Fibroblast of pulmonary artery (primary cell): Measurements from ENCODE around the gene ANAPC15.

ENCODE experiments used
- DNase-seq: peaks from one replicate; pipeline ENCODE4 v3.0.0-alpha.2; 2010; ENCODE audit warnings: low read depth
- H3K4me3 ChIP-seq: replicated peaks from 2 replicates; pipeline ENCODE4 v1.5.1; 2011; ENCODE audit warnings: low read depth, mild to moderate bottlenecking, control low read depth, low read length, moderate library complexity
- TF ChIP-seq, protein P1 (sequence below): IDR thresholded peaks from 2 replicates; pipeline ENCODE4 v1.5.1; 2011; ENCODE audit warnings: mild to moderate bottlenecking, control low read depth, low read length, inconsistent platforms; ENCODE audit errors: missing control alignments

The ANAPC15 gene

DNA sequence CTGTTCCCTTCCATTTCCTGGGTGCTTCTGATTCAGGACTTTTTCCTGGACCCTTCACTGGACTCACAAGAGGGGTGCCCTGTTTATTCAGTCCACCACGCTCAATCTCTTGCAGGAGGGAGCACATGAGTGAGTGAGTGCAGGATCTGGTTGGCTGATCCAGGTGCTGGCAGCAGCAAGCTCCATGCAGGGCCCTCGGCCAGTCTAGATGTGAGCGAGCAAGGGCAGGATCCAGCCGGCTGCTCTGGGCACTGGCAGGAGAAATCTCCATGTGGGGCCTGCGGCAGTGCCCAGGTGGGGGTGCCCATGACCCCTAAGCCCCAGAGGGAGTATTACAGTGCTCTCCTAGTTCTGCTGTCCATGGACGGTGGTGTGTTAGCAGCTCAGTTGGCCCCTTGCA is 11.6 kb upstream of the ANAPC15 start:
- DNase-seq = no peak
- TF ChIP-seq, protein P1, sequence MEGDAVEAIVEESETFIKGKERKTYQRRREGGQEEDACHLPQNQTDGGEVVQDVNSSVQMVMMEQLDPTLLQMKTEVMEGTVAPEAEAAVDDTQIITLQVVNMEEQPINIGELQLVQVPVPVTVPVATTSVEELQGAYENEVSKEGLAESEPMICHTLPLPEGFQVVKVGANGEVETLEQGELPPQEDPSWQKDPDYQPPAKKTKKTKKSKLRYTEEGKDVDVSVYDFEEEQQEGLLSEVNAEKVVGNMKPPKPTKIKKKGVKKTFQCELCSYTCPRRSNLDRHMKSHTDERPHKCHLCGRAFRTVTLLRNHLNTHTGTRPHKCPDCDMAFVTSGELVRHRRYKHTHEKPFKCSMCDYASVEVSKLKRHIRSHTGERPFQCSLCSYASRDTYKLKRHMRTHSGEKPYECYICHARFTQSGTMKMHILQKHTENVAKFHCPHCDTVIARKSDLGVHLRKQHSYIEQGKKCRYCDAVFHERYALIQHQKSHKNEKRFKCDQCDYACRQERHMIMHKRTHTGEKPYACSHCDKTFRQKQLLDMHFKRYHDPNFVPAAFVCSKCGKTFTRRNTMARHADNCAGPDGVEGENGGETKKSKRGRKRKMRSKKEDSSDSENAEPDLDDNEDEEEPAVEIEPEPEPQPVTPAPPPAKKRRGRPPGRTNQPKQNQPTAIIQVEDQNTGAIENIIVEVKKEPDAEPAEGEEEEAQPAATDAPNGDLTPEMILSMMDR = no peak
- H3K4me3 ChIP-seq = no peak overlapping the region

DNA sequence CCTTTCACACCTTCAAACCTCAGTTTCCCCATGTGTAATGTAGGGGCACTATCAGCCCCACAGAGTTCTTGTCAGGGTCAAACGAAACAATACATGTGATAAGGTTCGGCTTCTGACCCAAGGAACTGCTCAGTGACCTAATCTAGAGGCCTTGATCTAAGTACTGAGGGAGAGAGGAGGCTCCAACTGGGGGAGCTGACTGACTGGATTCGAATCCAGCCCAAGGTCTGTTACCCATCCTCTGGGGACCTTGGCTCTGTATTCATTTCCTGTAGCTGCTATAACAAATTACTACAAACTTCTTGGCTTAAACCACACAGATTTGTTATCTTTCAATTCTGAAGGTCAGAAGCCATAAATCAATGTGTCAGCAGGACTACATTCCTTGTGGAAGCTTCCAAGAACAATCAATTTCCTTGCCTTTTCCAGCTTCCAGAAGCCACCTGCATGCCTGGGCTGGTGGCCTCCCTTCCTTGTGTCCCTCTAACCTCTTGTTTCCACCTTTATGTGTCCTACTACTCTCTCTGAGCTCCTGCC is 10.7 kb upstream of the ANAPC15 start:
- no peak overlapping the region for H3K4me3 ChIP-seq
- DNase-seq = no peak
- TF ChIP-seq, protein P1 = no peak

GRCh38 chr11:72122607-72123006 is 10.1 kb upstream of the ANAPC15 start:
- no peak for DNase-seq
- H3K4me3 ChIP-seq = no peak overlapping the region
- TF ChIP-seq, protein P1 = no peak

DNA sequence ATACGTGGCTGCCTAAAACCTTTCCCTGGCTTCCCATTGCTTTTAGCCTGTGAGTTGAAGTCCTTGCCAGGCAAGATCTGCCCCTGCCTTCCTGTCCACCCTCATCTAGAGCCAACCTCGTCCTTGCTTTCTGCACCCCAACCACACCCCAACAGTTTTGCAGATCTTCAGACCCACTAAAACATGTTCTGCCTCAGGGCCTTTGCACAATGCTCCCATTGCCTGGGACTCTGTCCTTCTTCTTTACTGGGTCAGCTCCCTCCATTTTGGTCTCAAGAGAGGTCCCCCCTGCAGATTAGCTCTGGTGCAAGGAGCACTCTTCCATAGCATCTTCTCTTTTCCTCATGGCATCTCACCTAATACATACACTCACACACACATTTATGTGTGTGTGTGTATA is 8.4 kb upstream of the ANAPC15 start:
- TF ChIP-seq, protein P1 = no peak
- DNase-seq = no peak
- no peak overlapping the region for H3K4me3 ChIP-seq

GRCh38 chr11:72119198-72119597 is 6.7 kb upstream of the ANAPC15 start:
- H3K4me3 ChIP-seq = no peak overlapping the region
- TF ChIP-seq, protein P1 = no peak
- no peak for DNase-seq

- no peak for DNase-seq
- no peak overlapping the region for H3K4me3 ChIP-seq
- TF ChIP-seq, protein P1 = no peak
Observed at GRCh38 chr11:72116019-72116755, 3.7 kb upstream of the ANAPC15 start.

DNA sequence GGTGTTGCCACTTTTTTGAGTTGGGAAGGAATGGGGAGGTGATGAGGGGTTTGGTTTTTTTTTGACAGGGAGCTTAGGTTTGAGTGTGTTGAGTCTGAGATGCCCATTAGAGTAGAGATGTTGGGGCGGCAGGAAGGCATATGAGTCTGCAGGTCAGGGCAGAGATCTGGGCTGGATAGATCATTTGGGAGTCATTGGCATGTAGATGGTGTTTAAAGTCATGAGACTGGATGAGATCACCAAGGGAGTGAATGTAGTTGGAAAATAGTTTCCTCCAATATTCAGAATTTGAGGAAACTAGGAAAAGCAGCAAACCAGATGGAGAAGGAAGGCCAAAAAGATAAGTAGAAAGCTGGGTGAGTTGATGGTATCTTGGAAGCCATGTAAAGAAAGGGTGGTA is 2.1 kb upstream of the ANAPC15 start:
- DNase-seq = no peak
- no peak overlapping the region for H3K4me3 ChIP-seq
- TF ChIP-seq, protein P1 = no peak
